Fibroblast of villous mesenchyme (primary cell): ENCODE measurements around the gene CARF. TPM values are rescaled to one million over a fixed set of nuclear protein-coding genes. Genes with fewer than 3 reads are reported as not detected.

ENCODE experiments used
- DNase-seq: peaks from one replicate; pipeline ENCODE4 v3.0.0-alpha.2; 2010; ENCODE audit warnings: low read depth
- H3K4me3 ChIP-seq: 2 replicates; pipeline ENCODE4 v1.5.1; 2011; ENCODE audit warnings: low read depth, mild to moderate bottlenecking, low read length
- small RNA-seq: library from RNA; depleted of rRNA; stranded (forward); fragments of <200 nt; gene quantifications from one replicate; pipeline ENCODE3, GENCODE V24; 2012
- total RNA-seq: library from RNA; depleted of rRNA; stranded (reverse); fragments of >200 nt; gene quantifications from 2 replicates; pipeline ENCODE4 v1.2.3, GENCODE V29; 2012
- TF ChIP-seq, protein P1 (sequence below): IDR thresholded peaks from 2 replicates; pipeline ENCODE4 v1.5.1; 2012; ENCODE audit warnings: low read depth, mild to moderate bottlenecking, low read length; ENCODE audit not compliant: insufficient read depth

CARF gene
- total RNA-seq, 1 donor, result 5.6 TPM

DNA sequence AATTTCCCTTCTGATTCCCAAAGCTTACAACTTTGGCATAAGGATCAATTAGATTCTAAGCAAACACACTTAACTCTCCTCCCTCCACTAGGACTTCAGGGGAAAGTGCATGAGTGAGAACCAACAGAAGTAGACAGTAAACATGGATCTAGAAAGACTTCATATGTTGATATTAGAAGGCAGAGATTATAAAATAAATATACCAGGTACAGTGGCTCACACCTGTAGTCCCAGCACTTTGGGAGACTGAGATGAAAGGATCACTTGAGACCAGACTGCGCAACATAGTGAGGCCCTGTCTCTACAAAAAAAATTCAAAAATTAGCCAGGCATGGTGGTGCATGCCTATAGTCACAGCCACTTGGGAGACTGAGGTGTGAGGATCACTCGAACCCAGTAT, 118.5 kb downstream of the CARF start:
- no peak overlapping the region for H3K4me3 ChIP-seq
- TF ChIP-seq, protein P1, sequence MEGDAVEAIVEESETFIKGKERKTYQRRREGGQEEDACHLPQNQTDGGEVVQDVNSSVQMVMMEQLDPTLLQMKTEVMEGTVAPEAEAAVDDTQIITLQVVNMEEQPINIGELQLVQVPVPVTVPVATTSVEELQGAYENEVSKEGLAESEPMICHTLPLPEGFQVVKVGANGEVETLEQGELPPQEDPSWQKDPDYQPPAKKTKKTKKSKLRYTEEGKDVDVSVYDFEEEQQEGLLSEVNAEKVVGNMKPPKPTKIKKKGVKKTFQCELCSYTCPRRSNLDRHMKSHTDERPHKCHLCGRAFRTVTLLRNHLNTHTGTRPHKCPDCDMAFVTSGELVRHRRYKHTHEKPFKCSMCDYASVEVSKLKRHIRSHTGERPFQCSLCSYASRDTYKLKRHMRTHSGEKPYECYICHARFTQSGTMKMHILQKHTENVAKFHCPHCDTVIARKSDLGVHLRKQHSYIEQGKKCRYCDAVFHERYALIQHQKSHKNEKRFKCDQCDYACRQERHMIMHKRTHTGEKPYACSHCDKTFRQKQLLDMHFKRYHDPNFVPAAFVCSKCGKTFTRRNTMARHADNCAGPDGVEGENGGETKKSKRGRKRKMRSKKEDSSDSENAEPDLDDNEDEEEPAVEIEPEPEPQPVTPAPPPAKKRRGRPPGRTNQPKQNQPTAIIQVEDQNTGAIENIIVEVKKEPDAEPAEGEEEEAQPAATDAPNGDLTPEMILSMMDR, result no peak
- DNase-seq, result no peak

DNA sequence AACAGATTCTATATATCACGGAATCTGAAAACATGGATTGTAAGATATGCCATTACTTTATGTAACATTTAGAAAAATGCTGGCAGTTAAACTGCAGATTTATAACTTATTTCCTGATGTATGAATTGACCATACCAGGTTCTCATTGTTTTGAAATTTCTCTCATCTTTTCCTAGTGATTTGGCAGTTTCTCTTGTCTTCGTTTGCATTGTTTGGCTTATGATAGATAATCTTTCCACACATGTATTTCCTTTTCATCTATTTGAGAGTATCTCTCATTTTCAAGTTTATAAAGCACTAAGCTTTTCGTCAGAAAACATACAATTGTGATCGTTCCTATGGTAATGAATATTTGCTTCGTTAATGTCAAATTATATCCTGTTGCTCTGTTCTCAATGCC, 118.9 kb downstream of the CARF start:
- DNase-seq, result no peak
- no peak overlapping the region for H3K4me3 ChIP-seq
- TF ChIP-seq, protein P1, result no peak

DNA sequence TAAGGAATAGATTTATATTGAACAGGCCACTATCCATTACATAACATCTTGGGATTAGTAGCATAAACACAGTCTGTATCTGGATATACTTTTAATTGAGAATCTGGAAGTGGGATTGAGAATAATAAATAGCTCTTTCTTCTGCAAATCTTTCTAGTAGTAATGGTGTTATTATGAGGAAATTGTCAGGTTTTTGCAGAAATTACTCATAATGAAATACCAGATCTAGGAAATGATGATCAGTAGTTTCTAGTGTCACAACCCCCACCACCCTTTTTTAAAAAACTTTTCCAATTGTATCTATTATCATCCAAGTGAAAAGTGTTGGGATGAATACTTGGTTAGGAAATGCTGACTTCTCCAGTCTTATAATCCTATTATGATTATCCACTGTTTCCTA, 121.3 kb downstream of the CARF start:
- TF ChIP-seq, protein P1, result no peak
- no peak overlapping the region for H3K4me3 ChIP-seq
- no peak for DNase-seq

DNA sequence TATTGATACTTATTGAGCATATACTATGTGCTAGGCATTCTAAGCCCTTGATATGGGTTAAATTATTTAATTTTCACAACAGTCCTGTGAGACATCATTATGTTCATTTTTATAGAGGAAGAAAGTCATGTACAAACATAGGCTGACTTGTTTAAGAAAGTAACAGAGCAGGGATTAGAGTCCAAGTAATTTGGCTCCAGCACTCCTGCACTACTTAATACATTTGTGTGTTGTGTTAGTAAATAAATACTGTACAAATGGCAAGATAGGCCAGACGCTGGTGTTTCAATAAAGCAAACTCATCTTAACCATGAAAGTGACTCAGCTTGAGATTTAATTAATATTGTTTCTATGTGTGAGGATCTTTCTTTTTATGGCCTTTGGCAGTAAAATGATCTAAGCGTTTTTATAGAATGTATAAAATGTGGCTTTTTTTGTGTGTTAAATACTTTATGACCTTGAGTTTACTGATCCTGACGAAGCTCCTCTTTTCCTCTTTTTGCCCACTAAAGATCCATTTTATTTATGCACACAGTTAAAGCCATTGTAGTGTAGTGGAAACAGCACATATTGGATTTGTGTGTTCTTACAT, 123.9 kb downstream of the CARF start:
- DNase-seq, result peak; percentile 25
- H3K4me3 ChIP-seq, result no peak overlapping the region
- TF ChIP-seq, protein P1, result no peak

Small RNA genes lying within 50 kb of the gene (small RNA-seq; reads per million reads assigned to genes)
- gene AC010900.2, result not detected

Other genes starting within 250 kb of the CARF start
- gene ICA1L, start 40.5 kb upstream of the CARF start, total RNA-seq, result 3.5 and 4.8 TPM in 2 replicates
- gene WDR12, start 602 bp upstream of the CARF start, total RNA-seq, result 22.5 and 38.0 TPM in 2 replicates
- 38.0 and 57.9 TPM in 2 replicates for gene NBEAL1, start 102.6 kb downstream of the CARF start, total RNA-seq